Type B pancreatic cell (in vitro differentiated cells): ENCODE data around the gene WDR38. TPM values are rescaled to one million over a fixed set of nuclear protein-coding genes. Genes with fewer than 3 reads are reported as not detected.

Experiments
- DNase-seq: peaks from one replicate; pipeline ENCODE4 v3.0.0; 2021; ENCODE audit warnings: mixed read lengths; ENCODE audit not compliant: unreplicated experiment; ENCODE audit errors: extremely low spot score
- H3K27ac Mint-ChIP-seq: 2 replicates; pipeline ENCODE4 v1.8.0; 2021; ENCODE audit warnings: mild to moderate bottlenecking, mixed read lengths
- H3K27me3 Mint-ChIP-seq: 2 replicates; pipeline ENCODE4 v1.8.0; 2021; ENCODE audit warnings: mixed read lengths
- H3K36me3 Mint-ChIP-seq: 2 replicates; pipeline ENCODE4 v1.8.0; 2021; ENCODE audit warnings: mixed read lengths
- H3K4me1 Mint-ChIP-seq: one replicate; pipeline ENCODE4 v1.8.0; 2021; ENCODE audit warnings: mixed read lengths; ENCODE audit not compliant: unreplicated experiment
- H3K4me3 Mint-ChIP-seq: 2 replicates; pipeline ENCODE4 v1.8.0; 2021; ENCODE audit warnings: mild to moderate bottlenecking, mixed read lengths
- H3K9me3 Mint-ChIP-seq: 2 replicates; pipeline ENCODE4 v1.8.0; 2021; ENCODE audit warnings: mixed read lengths
- CTCF ChIP-seq: fragments of 200-600 bp; sonication (generic); conservative IDR thresholded peaks from 2 replicates; pipeline ENCODE4 v1.5.0; 2021; ENCODE audit warnings: antibody characterized with exemption, mild to moderate bottlenecking
- total RNA-seq: library from RNA; stranded (reverse); gene quantifications from 2 replicates; pipeline ENCODE4 v1.2.1, GENCODE V29; 2021; ENCODE audit warnings: low replicate concordance

Gene WDR38
- total RNA-seq, 1 donor from 2014 or later = 0.75 TPM

DNA sequence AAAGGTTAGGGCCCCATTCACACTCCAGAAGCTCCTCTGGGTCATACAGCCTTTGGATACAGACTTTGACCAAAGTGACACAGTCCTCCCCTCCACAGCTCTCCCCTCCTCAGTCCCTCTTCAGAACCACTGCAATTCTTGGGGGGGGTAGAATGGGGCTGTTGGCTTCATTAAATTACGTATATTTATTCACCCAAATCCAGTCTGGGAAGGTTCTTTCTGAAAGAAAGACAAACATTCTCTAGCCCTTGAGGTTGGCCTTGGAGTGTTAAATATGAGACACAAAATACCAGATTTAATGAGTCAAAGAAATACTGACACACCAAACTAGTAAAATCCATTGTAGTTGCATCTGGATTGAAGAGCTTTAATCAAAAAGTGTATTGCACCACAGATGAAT, 24.8 kb downstream of the WDR38 start:
- Mint-ChIP-seq H3K27ac (no peak overlapping the region), H3K36me3 (peaks cover 6% of the 10 kb centered on the region), H3K4me3 (no peak overlapping the region), H3K4me1 (no peaks in the 10 kb centered on the region), H3K9me3 (no peaks in the 10 kb centered on the region), H3K27me3 (no peaks in the 10 kb centered on the region)
- TF ChIP-seq CTCF = no peak
- no peak for DNase-seq

GRCh38 chr9:124878518-124878917, 25.3 kb downstream of the WDR38 start:
- H3K4me3 Mint-ChIP-seq = no peak overlapping the region
- H3K27ac Mint-ChIP-seq = no peak overlapping the region
- H3K27me3 Mint-ChIP-seq = no peaks in the 10 kb centered on the region
- DNase-seq = no peak
- H3K36me3 Mint-ChIP-seq = peaks cover 3% of the 10 kb centered on the region
- no peaks in the 10 kb centered on the region for H3K4me1 Mint-ChIP-seq
- H3K9me3 Mint-ChIP-seq = no peaks in the 10 kb centered on the region
- TF ChIP-seq CTCF = no peak

DNA sequence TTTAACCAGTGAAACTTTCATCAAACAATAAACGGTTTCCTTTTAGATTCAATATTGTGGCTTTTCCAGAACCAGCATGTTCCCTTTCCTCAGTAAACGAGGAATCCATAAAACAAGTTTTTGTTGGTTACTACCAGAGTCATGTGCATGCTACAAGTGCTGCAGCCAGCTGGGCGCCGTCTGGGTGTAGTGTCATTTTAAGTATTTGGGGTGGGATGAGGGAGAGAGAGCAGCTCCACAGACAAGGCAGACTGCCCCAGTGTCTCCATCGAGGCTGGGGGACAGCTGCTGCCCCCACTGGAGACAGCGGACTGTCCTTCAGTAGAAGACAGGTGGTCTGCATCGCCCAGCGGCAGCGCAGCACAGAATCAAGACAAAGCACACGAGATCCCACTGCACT, 26.0 kb downstream of the WDR38 start:
- Mint-ChIP-seq H3K27ac (no peak overlapping the region), H3K9me3 (no peaks in the 10 kb centered on the region), H3K4me1 (no peaks in the 10 kb centered on the region), H3K4me3 (no peak overlapping the region), H3K36me3 (peaks cover 3% of the 10 kb centered on the region), H3K27me3 (no peaks in the 10 kb centered on the region)
- TF ChIP-seq CTCF = no peak
- no peak for DNase-seq

DNA sequence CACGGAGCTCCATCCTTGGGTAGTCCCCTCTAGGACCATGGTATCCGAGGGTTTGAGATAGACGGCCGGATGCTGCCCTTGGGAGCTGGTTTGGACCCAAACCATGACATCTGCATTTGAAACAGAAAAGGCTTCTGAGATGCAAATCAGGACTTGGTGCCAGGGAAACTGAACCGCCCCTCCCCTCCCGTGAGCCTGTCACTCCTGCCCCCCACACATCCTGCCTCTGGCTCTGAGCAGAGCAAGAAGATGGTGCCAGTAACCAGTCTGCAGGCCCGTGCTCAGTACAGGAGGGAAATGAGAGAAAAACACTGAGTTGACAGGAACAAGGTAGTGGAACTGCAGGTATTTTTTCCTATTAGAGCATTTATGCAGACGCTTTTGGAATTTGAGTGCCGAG, 27.2 kb downstream of the WDR38 start:
- H3K4me1 Mint-ChIP-seq = no peaks in the 10 kb centered on the region
- no peak for DNase-seq
- no peak overlapping the region for H3K4me3 Mint-ChIP-seq
- no peaks in the 10 kb centered on the region for H3K27me3 Mint-ChIP-seq
- no peak for TF ChIP-seq CTCF
- H3K27ac Mint-ChIP-seq = no peak overlapping the region
- H3K36me3 Mint-ChIP-seq = peaks cover 4% of the 10 kb centered on the region
- H3K9me3 Mint-ChIP-seq = no peaks in the 10 kb centered on the region

GRCh38 chr9:124881138-124881743, 28.0 kb downstream of the WDR38 start:
- no peaks in the 10 kb centered on the region for H3K9me3 Mint-ChIP-seq
- TF ChIP-seq CTCF = no peak
- no peak overlapping the region for H3K27ac Mint-ChIP-seq
- no peaks in the 10 kb centered on the region for H3K27me3 Mint-ChIP-seq
- H3K36me3 Mint-ChIP-seq = peaks cover 8% of the 10 kb centered on the region
- no peak for DNase-seq
- H3K4me1 Mint-ChIP-seq = no peaks in the 10 kb centered on the region
- H3K4me3 Mint-ChIP-seq = no peak overlapping the region

- Mint-ChIP-seq H3K9me3 (no peaks in the 10 kb centered on the region), H3K36me3 (peaks cover 5% of the 10 kb centered on the region), H3K27me3 (no peaks in the 10 kb centered on the region), H3K4me1 (no peaks in the 10 kb centered on the region), H3K27ac (no peak overlapping the region), H3K4me3 (no peak overlapping the region)
- DNase-seq = no peak
- no peak for TF ChIP-seq CTCF
Observed at GRCh38 chr9:124882231-124882630, 29.0 kb downstream of the WDR38 start.
